SH-SY5Y (cell line): Measurements from ENCODE around the gene ARPC5L.

Experiments
- GATA2 ChIP-seq: IDR thresholded peaks from 2 replicates; pipeline ENCODE4 v1.6.1; 2011; ENCODE audit warnings: mild to moderate bottlenecking, low read depth, low read length
- GATA3 ChIP-seq: IDR thresholded peaks from 2 replicates; pipeline ENCODE4 v1.6.1; 2011; ENCODE audit warnings: low read depth, mild to moderate bottlenecking, low read length, moderate library complexity

DNA sequence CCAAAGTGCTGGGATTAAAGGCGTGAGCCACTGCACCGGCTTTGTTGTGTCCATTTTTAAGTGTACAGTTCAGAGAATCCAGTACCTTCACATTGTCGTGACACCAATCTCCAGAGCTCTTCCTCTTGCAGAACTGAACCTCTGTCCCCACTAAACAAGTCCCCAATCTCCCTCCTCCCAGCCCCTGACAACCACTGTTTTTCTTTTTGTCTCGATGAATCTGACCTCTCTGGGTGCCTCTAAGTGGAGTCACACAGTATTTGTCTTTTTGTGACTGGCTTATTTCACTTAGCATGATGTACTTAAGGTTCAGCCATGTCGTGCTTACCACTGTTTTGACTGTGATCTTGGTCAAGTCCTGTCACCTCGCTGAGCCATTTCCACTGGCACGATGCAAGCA is 7.1 kb upstream of the ARPC5L start:
- TF ChIP-seq GATA3 (no peak), GATA2 (no peak)
